ENCODE results near the gene THY1. TPM values are rescaled to one million over a fixed set of nuclear protein-coding genes. Genes with fewer than 3 reads are reported as not detected.

The THY1 gene
- total RNA-seq, 1 experiment from 2014 or later = 13.7 TPM

- CTCF ChIA-PET = interaction anchor here (0.5 kb wide), 1 partner anchor 24 kb away, joined by 3 read pairs; no protein-coding TSS in a partner anchor
These were observed 10.4 kb upstream of the THY1 start for GRCh38 chr11:119433358-119433725.

DNA sequence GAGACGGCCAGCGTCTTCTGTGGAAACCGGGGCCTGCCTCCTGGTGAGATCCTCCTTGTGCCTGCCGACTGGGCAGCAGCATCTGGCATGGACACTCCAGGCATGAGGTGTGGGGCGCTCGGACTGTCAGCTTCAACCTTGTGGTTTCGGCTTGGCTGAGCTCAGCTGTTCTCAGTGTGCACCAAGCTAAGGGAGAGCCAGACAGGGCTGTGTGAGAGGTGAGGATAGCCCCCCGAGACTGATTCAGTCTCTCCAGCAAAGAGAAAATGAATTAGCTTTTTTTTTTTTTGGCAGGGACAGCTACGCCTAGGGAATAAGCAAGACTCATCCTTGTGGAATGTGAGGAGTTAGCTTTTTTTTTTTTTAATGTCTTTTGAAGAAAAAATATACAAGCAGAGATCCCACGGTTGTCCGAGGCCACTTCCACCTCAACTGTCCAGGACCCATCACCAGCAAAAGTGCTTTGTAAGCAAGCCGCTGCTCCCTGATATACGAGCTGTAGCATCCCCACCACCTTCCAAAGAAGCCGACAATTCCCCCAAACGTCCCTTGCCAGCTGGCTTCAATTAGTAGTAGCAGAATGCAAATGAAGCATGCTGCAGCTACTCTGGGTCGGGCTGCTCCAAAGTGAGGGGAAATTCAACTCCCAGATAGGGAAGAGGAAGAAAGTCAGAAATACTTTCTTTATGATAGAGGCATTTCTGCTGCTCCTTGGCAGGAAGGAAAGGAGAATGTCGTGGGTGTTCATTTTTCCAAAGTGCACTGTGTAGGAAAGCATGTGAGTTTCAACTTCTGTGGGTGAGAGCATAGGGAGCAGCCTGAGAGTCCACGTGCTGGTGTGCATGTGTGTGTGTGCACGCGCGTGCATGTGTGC, 9.7 kb upstream of the THY1 start:
- Histone ChIP-seq H3K9me3 (ENCODE audit: control insufficient read depth, insufficient read depth, low read depth, low read length) (no peaks in the 10 kb centered on the region), H3K4me1 (ENCODE audit: control insufficient read depth, insufficient read depth, low read length) (peaks cover 10% of the 10 kb centered on the region; the same call in 1 of the 2 replicates), H3K36me3 (ENCODE audit: control insufficient read depth, insufficient read depth, low read length) (no peaks in the 10 kb centered on the region), H3K27me3 (ENCODE audit: control insufficient read depth, insufficient read depth, low read length) (no peaks in the 10 kb centered on the region), H3K27ac (ENCODE audit: low read length) (no peak overlapping the region), H3K4me3 (ENCODE audit: low read depth in 2 of 2, low read length in 2 of 2) (no peak overlapping the region)
- intact Hi-C loops (cut with micrococcal nuclease; ENCODE audit: unreplicated experiment) = no loop called here
- DNase-seq (ENCODE audit: low read depth, low spot score) = no peak
- no TSS peak for BruUV-seq (replicated peaks)
- ChIA-PET POLR2A (interaction anchor here (0.6 to 0.7 kb wide), 2 partner anchors 29 to 223 kb away, joined by 3 to 6 read pairs; no protein-coding TSS in a partner anchor), CTCF (interaction anchor here (0.5 kb wide), 1 partner anchor 24 kb away, joined by 3 read pairs; no protein-coding TSS in a partner anchor)
- TF ChIP-seq POLR2AphosphoS5 (IDR thresholded peaks at IDR 0.05; ENCODE audit: low read depth, low read length) (no peak), CTCF (IDR thresholded peaks at IDR 0.05) (no peak), TCF7L2 (IDR thresholded peaks at IDR 0.05; ENCODE audit: low read depth, low read length) (no peak), SIN3A (IDR thresholded peaks at IDR 0.05; ENCODE audit: borderline replicate concordance, insufficient read depth, low read depth, low read length) (no peak)
- TF ChIP-seq, protein P1, sequence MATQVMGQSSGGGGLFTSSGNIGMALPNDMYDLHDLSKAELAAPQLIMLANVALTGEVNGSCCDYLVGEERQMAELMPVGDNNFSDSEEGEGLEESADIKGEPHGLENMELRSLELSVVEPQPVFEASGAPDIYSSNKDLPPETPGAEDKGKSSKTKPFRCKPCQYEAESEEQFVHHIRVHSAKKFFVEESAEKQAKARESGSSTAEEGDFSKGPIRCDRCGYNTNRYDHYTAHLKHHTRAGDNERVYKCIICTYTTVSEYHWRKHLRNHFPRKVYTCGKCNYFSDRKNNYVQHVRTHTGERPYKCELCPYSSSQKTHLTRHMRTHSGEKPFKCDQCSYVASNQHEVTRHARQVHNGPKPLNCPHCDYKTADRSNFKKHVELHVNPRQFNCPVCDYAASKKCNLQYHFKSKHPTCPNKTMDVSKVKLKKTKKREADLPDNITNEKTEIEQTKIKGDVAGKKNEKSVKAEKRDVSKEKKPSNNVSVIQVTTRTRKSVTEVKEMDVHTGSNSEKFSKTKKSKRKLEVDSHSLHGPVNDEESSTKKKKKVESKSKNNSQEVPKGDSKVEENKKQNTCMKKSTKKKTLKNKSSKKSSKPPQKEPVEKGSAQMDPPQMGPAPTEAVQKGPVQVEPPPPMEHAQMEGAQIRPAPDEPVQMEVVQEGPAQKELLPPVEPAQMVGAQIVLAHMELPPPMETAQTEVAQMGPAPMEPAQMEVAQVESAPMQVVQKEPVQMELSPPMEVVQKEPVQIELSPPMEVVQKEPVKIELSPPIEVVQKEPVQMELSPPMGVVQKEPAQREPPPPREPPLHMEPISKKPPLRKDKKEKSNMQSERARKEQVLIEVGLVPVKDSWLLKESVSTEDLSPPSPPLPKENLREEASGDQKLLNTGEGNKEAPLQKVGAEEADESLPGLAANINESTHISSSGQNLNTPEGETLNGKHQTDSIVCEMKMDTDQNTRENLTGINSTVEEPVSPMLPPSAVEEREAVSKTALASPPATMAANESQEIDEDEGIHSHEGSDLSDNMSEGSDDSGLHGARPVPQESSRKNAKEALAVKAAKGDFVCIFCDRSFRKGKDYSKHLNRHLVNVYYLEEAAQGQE (IDR thresholded peaks at IDR 0.05; ENCODE audit: insufficient read depth in 1 of 2, low read depth in 2 of 2, low read length in 1 of 2) = no peak
- no peak; the same call in 1 of the 2 replicates for ATAC-seq
- in situ Hi-C loops (cut with HindIII; ENCODE audit: low pct_unique_long_range_greater_than_20kb, low sequenced_read_pairs) = no loop called here

More at GRCh38 chr11:119433358-119433725, 10.4 kb upstream of the THY1 start:
- in situ Hi-C loops (cut with HindIII; ENCODE audit: low pct_unique_long_range_greater_than_20kb, low sequenced_read_pairs) (no loop called here), intact Hi-C loops (cut with micrococcal nuclease; ENCODE audit: unreplicated experiment) (no loop called here)
- POLR2A ChIA-PET = no interaction called here
- no TSS peak for BruUV-seq (replicated peaks)
- H3K27ac ChIP-seq (ENCODE audit: low read length) = no peak overlapping the region
- no peaks in the 10 kb centered on the region for H3K36me3 ChIP-seq (ENCODE audit: control insufficient read depth, insufficient read depth, low read length)
- H3K9me3 ChIP-seq (ENCODE audit: control insufficient read depth, insufficient read depth, low read depth, low read length) = no peaks in the 10 kb centered on the region
- peaks cover 10% of the 10 kb centered on the region; the same call in 1 of the 2 replicates for H3K4me1 ChIP-seq (ENCODE audit: control insufficient read depth, insufficient read depth, low read length)
- no peak overlapping the region for H3K4me3 ChIP-seq (ENCODE audit: low read depth in 2 of 2, low read length in 2 of 2)
- no peaks in the 10 kb centered on the region for H3K27me3 ChIP-seq (ENCODE audit: control insufficient read depth, insufficient read depth, low read length)
- DNase-seq (ENCODE audit: low read depth, low spot score) = no peak
- TF ChIP-seq TCF7L2 (IDR thresholded peaks at IDR 0.05; ENCODE audit: low read depth, low read length) (no peak), POLR2AphosphoS5 (IDR thresholded peaks at IDR 0.05; ENCODE audit: low read depth, low read length) (no peak), CTCF (IDR thresholded peaks at IDR 0.05) (no peak), SIN3A (IDR thresholded peaks at IDR 0.05; ENCODE audit: borderline replicate concordance, insufficient read depth, low read depth, low read length) (no peak)
- TF ChIP-seq, protein P1 (IDR thresholded peaks at IDR 0.05; ENCODE audit: insufficient read depth in 1 of 2, low read depth in 2 of 2, low read length in 1 of 2) = no peak
- peak; percentile 47 for ATAC-seq
